ENCODE results near the gene KIAA0753.
A peak's percentile ranks its signal among the peaks of the same experiment; 100 is the strongest.

Gene KIAA0753

DNA sequence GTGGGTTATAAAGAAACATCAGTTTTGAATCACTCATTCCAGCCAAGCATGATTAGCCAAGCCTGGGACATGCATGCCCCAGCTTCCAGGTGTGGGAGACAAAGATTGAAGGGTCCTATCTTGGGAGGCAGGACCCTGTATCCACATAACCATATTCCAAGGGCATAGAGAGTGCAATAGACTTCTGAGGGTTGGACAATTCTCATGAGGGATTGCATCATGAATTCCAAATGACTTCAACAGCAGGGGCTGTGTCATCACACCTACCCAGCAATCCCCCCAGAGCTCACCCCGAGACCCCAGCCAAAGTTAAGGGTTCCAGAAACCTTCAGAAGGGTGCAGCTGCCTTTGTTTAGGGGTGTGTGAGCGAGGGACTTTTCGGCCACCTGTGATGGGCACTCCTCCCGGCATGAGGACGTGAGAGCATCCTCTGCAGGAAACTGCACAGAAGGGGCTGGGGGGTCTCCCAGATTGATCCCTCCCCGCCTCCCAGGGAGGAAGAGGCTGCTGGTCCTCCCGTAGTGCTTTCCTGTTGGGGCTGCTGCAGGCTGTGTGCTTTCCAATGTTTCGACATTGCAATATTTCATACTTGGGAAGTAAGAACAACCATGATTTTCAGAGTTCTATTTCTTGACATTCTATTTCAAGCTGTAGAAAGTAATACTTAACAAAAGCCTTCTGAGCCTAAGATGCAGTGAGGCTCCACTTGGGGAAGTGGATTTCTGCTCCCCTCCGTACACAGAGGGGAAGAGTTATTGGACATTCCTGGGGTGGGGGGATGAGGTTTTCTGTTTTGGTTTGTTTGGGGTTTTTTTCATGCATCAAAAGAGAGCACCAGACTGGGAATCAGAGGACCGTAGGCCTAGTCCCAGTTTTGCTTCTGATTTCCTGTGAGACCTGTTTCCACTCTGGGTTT, 70.9 kb downstream of the KIAA0753 start:
- ChIA-PET POLR2A (no interaction called here), CTCF (no interaction called here)
- Histone ChIP-seq H3K4me1 (ENCODE audit: control extremely low read depth in 1 of 4, control insufficient read depth in 4 of 4, insufficient read depth in 4 of 4, low read length in 3 of 4) (peaks cover 0 to 1% (median under 1%) of the 10 kb centered on the region in 4 experiments), H3K36me3 (ENCODE audit: control insufficient read depth in 4 of 4, insufficient read depth in 4 of 4, low read length in 3 of 4) (no peaks in the 10 kb centered on the region), H3K27ac (ENCODE audit: insufficient read depth in 1 of 2, low read depth in 1 of 2, low read length in 2 of 2, poor library complexity in 1 of 2, severe bottlenecking in 2 of 2) (no peak overlapping the region), H3K9me3 (ENCODE audit: control extremely low read depth in 1 of 5, control insufficient read depth in 4 of 5, insufficient read depth in 2 of 5, low read depth in 1 of 5, low read length in 4 of 5) (no peaks in the 10 kb centered on the region), H3K27me3 (replicated peaks in 2 of 5; ENCODE audit: control insufficient read depth in 4 of 5, insufficient read depth in 5 of 5, low read length in 4 of 5) (no peaks in the 10 kb centered on the region), H3K4me3 (ENCODE audit: control insufficient read depth in 1 of 7, extremely low read depth in 1 of 7, insufficient read depth in 4 of 7, low read depth in 2 of 7, low read length in 6 of 7) (no peak overlapping the region)
- WGBS (ENCODE audit: insufficient coverage): 80% methylated on average over 7 of the region's 10 CpGs
- no peak for DNase-seq

DNA sequence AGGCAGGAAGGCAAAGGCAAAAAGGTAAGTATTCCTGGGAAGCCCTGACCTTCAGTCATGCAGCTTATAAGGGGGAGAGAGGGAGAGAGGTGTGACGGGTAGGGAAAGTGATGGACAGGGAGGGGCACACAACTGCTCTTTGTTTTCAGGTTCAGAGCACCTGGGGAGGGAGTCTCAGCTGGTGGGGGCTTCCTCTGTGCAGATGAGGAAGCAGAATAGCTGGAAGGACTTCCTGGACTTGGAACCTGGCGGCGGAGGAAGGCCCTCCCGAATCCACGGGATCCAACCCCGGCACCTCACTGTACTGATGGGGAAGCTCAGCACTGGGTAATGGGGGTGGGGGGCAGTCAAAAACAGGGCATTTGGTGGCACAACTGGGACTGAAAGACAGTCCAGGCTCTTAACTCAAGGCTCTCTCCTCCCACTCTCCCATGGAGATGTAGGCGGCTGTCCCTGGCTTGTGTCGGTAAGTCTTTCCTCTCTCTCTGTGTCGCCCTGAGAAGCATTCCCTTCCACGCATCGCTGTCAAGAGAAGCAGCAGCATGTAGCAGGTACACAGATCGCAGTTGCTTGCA, 72.2 kb downstream of the KIAA0753 start:
- Histone ChIP-seq H3K4me1 (ENCODE audit: control extremely low read depth in 1 of 4, control insufficient read depth in 4 of 4, insufficient read depth in 4 of 4, low read length in 3 of 4) (no peaks in the 10 kb centered on the region), H3K9me3 (ENCODE audit: control extremely low read depth in 1 of 5, control insufficient read depth in 4 of 5, insufficient read depth in 2 of 5, low read depth in 1 of 5, low read length in 4 of 5) (no peaks in the 10 kb centered on the region), H3K4me3 (ENCODE audit: control insufficient read depth in 1 of 7, extremely low read depth in 1 of 7, insufficient read depth in 4 of 7, low read depth in 2 of 7, low read length in 6 of 7) (no peak overlapping the region), H3K27ac (ENCODE audit: insufficient read depth in 1 of 2, low read depth in 1 of 2, low read length in 2 of 2, poor library complexity in 1 of 2, severe bottlenecking in 2 of 2) (no peak overlapping the region), H3K36me3 (ENCODE audit: control insufficient read depth in 4 of 4, insufficient read depth in 4 of 4, low read length in 3 of 4) (no peaks in the 10 kb centered on the region), H3K27me3 (replicated peaks in 2 of 5; ENCODE audit: control insufficient read depth in 4 of 5, insufficient read depth in 5 of 5, low read length in 4 of 5) (no peaks in the 10 kb centered on the region)
- ChIA-PET POLR2A (no interaction called here), CTCF (no interaction called here)
- DNase-seq: no peak
- 92% methylated on average over 11 of the region's 12 CpGs for WGBS (ENCODE audit: insufficient coverage)

DNA sequence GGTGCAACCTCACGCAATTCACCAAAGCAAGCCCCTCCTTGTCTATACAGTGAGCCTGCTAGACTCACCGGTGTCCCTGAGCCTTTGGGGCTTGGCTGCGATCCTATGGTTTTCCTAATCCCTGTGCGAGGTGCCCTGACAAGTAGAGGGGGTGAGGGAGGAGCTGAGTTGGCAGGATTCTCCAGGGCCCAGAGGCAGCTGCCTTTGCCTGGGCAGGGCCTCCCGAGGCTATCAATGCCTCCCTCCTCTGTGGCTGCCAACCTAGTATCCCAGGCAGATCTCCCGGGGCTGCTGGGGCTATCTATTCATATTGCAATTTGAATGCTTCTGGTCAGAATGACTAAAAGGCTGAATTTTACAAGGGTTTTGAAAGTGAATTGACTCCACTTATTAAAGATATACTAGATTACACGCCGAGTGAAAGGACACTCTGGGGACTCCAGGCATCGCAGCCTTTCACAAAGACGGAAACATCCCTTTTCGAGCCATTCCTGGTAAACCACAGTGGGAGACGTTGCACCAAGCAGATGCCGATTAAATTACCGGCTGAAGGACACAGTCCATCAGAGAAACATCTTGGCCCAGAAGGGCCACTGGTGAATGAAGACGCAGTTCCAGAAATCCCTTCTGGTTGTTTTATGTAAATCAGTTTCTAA, 72.9 kb downstream of the KIAA0753 start:
- no peaks in the 10 kb centered on the region for H3K27me3 ChIP-seq (replicated peaks in 2 of 5; ENCODE audit: control insufficient read depth in 4 of 5, insufficient read depth in 5 of 5, low read length in 4 of 5)
- H3K4me3 ChIP-seq (ENCODE audit: control insufficient read depth in 1 of 7, extremely low read depth in 1 of 7, insufficient read depth in 4 of 7, low read depth in 2 of 7, low read length in 6 of 7): no peak overlapping the region
- H3K36me3 ChIP-seq (ENCODE audit: control insufficient read depth in 4 of 4, insufficient read depth in 4 of 4, low read length in 3 of 4): no peaks in the 10 kb centered on the region
- no peak for DNase-seq
- H3K27ac ChIP-seq (ENCODE audit: insufficient read depth in 1 of 2, low read depth in 1 of 2, low read length in 2 of 2, poor library complexity in 1 of 2, severe bottlenecking in 2 of 2): no peak overlapping the region
- H3K4me1 ChIP-seq (ENCODE audit: control extremely low read depth in 1 of 4, control insufficient read depth in 4 of 4, insufficient read depth in 4 of 4, low read length in 3 of 4): no peaks in the 10 kb centered on the region
- 94% methylated on average over 13 of the region's 15 CpGs for WGBS (ENCODE audit: insufficient coverage)
- no peaks in the 10 kb centered on the region for H3K9me3 ChIP-seq (ENCODE audit: control extremely low read depth in 1 of 5, control insufficient read depth in 4 of 5, insufficient read depth in 2 of 5, low read depth in 1 of 5, low read length in 4 of 5)
- CTCF ChIA-PET: no interaction called here
- POLR2A ChIA-PET: no interaction called here

DNA sequence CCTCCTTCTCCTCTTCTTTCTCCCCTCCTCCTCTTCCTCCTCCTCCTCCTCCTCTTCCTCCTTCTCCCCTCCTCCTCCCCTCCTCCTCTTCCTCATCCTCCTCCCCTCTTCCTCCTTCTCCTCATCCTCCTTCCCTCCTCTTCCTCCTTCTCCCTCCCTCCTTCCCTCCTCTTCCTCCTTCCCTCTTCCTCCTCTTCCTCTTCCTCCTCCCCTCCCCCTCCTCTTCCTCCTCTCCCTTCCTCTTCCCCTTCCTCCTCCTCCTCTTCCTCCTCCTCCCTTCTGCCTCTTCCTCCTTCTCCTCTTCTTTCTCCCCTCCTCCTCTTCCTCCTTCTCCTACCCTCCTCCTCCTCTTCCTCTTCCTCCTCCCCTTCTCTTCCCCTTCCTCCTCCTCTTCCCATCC, 79.1 kb downstream of the KIAA0753 start:
- Histone ChIP-seq H3K27me3 (replicated peaks in 2 of 5; ENCODE audit: control insufficient read depth in 4 of 5, insufficient read depth in 5 of 5, low read length in 4 of 5) (peaks cover 0 to 35% (median 13%) of the 10 kb centered on the region in 5 experiments), H3K4me3 (ENCODE audit: control insufficient read depth in 1 of 7, extremely low read depth in 1 of 7, insufficient read depth in 4 of 7, low read depth in 2 of 7, low read length in 6 of 7) (no peak overlapping the region), H3K36me3 (ENCODE audit: control insufficient read depth in 4 of 4, insufficient read depth in 4 of 4, low read length in 3 of 4) (no peaks in the 10 kb centered on the region), H3K4me1 (ENCODE audit: control extremely low read depth in 1 of 4, control insufficient read depth in 4 of 4, insufficient read depth in 4 of 4, low read length in 3 of 4) (peaks cover 0 to 4% (median 0%) of the 10 kb centered on the region in 4 experiments), H3K9me3 (ENCODE audit: control extremely low read depth in 1 of 5, control insufficient read depth in 4 of 5, insufficient read depth in 2 of 5, low read depth in 1 of 5, low read length in 4 of 5) (no peaks in the 10 kb centered on the region), H3K27ac (ENCODE audit: insufficient read depth in 1 of 2, low read depth in 1 of 2, low read length in 2 of 2, poor library complexity in 1 of 2, severe bottlenecking in 2 of 2) (no peak overlapping the region)
- ChIA-PET CTCF (no interaction called here), POLR2A (no interaction called here)
- no peak for DNase-seq

DNA sequence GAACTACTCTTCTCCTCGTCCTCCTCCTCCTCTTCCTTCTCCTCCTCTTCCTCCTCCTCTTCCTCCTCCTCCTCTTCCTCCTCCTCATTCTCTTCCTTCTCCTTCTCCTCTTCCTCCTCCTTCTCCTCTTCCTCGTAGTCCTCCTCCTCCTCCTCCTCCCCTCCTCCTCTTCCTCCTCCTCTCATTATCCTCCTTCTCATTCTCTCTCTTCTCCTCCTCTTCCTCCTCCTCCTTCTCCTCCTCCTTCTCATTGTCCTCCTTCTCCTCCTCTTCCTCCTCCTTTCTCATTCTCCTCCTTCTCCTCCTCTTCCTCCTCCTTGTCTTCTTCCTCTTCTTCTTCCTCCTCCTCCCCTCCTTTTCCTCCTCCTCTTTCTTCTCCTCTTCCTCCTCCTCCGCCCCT, 80.0 kb downstream of the KIAA0753 start:
- CTCF ChIA-PET: no interaction called here
- Histone ChIP-seq H3K27me3 (replicated peaks in 2 of 5; ENCODE audit: control insufficient read depth in 4 of 5, insufficient read depth in 5 of 5, low read length in 4 of 5) (peaks cover 0 to 42% (median 13%) of the 10 kb centered on the region in 5 experiments), H3K9me3 (ENCODE audit: control extremely low read depth in 1 of 5, control insufficient read depth in 4 of 5, insufficient read depth in 2 of 5, low read depth in 1 of 5, low read length in 4 of 5) (no peaks in the 10 kb centered on the region), H3K27ac (ENCODE audit: insufficient read depth in 1 of 2, low read depth in 1 of 2, low read length in 2 of 2, poor library complexity in 1 of 2, severe bottlenecking in 2 of 2) (no peak overlapping the region), H3K4me3 (ENCODE audit: control insufficient read depth in 1 of 7, extremely low read depth in 1 of 7, insufficient read depth in 4 of 7, low read depth in 2 of 7, low read length in 6 of 7) (no peak overlapping the region), H3K4me1 (ENCODE audit: control extremely low read depth in 1 of 4, control insufficient read depth in 4 of 4, insufficient read depth in 4 of 4, low read length in 3 of 4) (peaks cover 0 to 11% (median 7%) of the 10 kb centered on the region in 4 experiments), H3K36me3 (ENCODE audit: control insufficient read depth in 4 of 4, insufficient read depth in 4 of 4, low read length in 3 of 4) (no peaks in the 10 kb centered on the region)
- DNase-seq: peak in 1 of 3 donors; percentile 12
- POLR2A ChIA-PET: no interaction called here
- 76% methylated on average over 3 of the region's 3 CpGs for WGBS (ENCODE audit: insufficient coverage)

DNA sequence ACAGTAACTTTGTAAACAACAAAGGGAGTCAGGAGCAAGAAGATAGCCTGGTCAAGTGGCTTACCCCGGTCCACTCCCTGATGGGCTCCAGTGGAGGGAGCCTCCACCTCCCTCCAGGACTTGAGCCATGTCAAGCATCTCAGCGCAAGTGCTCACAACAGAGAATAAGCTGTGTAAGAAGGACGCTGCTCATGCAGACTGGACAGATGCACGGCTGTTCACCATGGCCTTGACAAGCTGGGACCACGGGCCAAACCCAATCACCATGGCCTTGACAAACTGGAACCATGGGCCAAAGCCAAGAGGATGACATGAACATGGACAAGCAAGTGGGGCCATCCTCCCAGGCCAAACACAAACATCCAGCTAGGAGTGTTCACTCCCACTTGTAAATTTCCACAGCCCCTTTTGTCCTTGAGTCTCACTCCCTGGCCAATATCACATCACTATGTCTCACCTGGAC, 80.7 kb downstream of the KIAA0753 start:
- Histone ChIP-seq H3K4me1 (ENCODE audit: control extremely low read depth in 1 of 4, control insufficient read depth in 4 of 4, insufficient read depth in 4 of 4, low read length in 3 of 4) (peaks cover 0 to 17% (median 11%) of the 10 kb centered on the region in 4 experiments), H3K27me3 (replicated peaks in 2 of 5; ENCODE audit: control insufficient read depth in 4 of 5, insufficient read depth in 5 of 5, low read length in 4 of 5) (peaks cover 0 to 49% (median 19%) of the 10 kb centered on the region in 5 experiments), H3K27ac (ENCODE audit: insufficient read depth in 1 of 2, low read depth in 1 of 2, low read length in 2 of 2, poor library complexity in 1 of 2, severe bottlenecking in 2 of 2) (no peak overlapping the region), H3K36me3 (ENCODE audit: control insufficient read depth in 4 of 4, insufficient read depth in 4 of 4, low read length in 3 of 4) (no peaks in the 10 kb centered on the region), H3K9me3 (ENCODE audit: control extremely low read depth in 1 of 5, control insufficient read depth in 4 of 5, insufficient read depth in 2 of 5, low read depth in 1 of 5, low read length in 4 of 5) (no peaks in the 10 kb centered on the region), H3K4me3 (ENCODE audit: control insufficient read depth in 1 of 7, extremely low read depth in 1 of 7, insufficient read depth in 4 of 7, low read depth in 2 of 7, low read length in 6 of 7) (no peak overlapping the region)
- peak in 1 of 3 donors; percentile 18 for DNase-seq
- WGBS (ENCODE audit: insufficient coverage): 98% methylated on average over 5 of the region's 5 CpGs
- POLR2A ChIA-PET: no interaction called here
- CTCF ChIA-PET: no interaction called here

All from common myeloid progenitor, CD34-positive (primary cell).